Measurements from ENCODE around the gene LHX4.

Gene LHX4

GRCh38 chr1:180184041-180184440, 46.0 kb upstream of the LHX4 start:
- H3K4me1 ChIP-seq = no peaks in the 10 kb centered on the region
- intact Hi-C loops (cut with DNase I; ENCODE audit: low total_unique reads) = loop anchor here (10.0 kb wide), 1 partner anchor 301 kb away; no protein-coding TSS in a partner anchor
- no peaks in the 10 kb centered on the region for H3K27me3 ChIP-seq
- H3K27ac ChIP-seq = no peak overlapping the region
- peaks cover 20 to 86% (median 56%) of the 10 kb centered on the region in 3 donors for H3K36me3 ChIP-seq
- TF ChIP-seq CTCF (IDR thresholded peaks at IDR 0.05) = no peak
- H3K9me3 ChIP-seq = no peaks in the 10 kb centered on the region
- no peak overlapping the region for H3K4me3 ChIP-seq
- DNase-seq = no peak

- no peak for TF ChIP-seq CTCF (IDR thresholded peaks at IDR 0.05)
- DNase-seq = no peak
- Histone ChIP-seq H3K4me1 (no peaks in the 10 kb centered on the region), H3K27ac (no peak overlapping the region), H3K27me3 (no peaks in the 10 kb centered on the region), H3K9me3 (no peaks in the 10 kb centered on the region), H3K4me3 (no peak overlapping the region), H3K36me3 (peaks cover 31 to 90% (median 69%) of the 10 kb centered on the region in 3 donors)
- intact Hi-C loops (cut with DNase I; ENCODE audit: low total_unique reads) = loop anchor here (10.0 kb wide), 1 partner anchor 300 kb away; no protein-coding TSS in a partner anchor
These were observed 44.8 kb upstream of the LHX4 start for GRCh38 chr1:180185281-180185680.

DNA sequence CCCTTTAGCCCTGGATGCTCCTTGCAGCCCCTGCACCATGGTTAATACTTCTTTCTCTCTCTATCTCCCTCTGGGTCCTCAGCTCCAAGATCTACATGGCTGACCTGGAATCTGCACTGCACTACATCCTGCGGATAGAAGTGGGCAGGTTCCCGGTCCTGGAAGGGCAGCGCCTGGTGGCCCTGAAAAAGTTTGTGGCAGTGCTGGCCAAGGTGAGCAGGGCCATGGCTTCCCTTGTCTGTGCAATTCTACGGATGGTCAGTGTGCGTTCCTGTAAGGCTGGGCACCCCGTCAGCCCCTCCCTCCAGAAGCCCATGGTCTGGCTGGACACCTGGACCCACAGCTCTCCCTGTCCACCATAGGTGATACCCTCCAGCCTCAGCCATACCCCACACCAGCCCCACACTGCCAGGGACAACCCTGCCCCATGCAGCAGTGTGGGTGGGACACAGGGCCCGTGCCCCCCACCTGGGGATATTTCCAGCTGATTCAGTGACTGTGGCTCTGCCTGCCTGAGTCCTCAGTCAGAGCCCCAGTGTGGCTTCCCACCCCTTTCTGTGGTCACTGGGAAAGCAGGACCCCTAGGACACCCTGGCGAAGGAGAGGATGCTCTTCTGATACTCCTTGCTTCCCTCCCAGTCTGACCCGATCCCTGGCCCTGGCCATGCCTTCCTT, 44.0 kb upstream of the LHX4 start:
- DNase-seq = no peak
- intact Hi-C loops (cut with DNase I; ENCODE audit: low total_unique reads) = loop anchor here (10.0 kb wide), 1 partner anchor 299 kb away; no protein-coding TSS in a partner anchor
- H3K4me1 ChIP-seq = no peaks in the 10 kb centered on the region
- no peaks in the 10 kb centered on the region for H3K9me3 ChIP-seq
- H3K36me3 ChIP-seq = peaks cover 33 to 97% (median 77%) of the 10 kb centered on the region in 3 donors
- TF ChIP-seq CTCF (IDR thresholded peaks at IDR 0.05) = no peak
- no peak overlapping the region for H3K27ac ChIP-seq
- H3K27me3 ChIP-seq = no peaks in the 10 kb centered on the region
- no peak overlapping the region for H3K4me3 ChIP-seq

DNA sequence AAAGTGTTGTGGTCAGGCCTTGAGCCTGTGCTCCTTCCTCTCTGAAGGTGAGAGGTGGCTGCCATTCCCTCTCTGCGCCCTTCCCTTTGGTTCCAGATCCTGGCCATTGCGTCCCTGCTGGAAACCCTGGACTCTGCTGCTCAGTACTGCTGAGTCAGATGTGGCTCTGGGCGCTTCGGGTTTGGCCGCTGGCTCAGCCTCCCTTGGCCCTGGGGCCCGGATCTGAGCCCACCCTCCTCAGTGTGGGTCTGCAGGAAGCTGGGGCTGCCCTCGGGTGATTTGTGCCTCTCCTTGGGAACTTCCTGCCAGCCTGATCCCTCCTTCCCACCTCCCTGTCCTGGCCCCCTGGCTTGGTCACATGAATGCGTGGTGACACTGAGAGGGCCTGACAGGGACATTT, 43.2 kb upstream of the LHX4 start:
- no peak for TF ChIP-seq CTCF (IDR thresholded peaks at IDR 0.05)
- no peaks in the 10 kb centered on the region for H3K4me1 ChIP-seq
- no peak for DNase-seq
- peaks cover 33 to 100% (median 82%) of the 10 kb centered on the region in 3 donors for H3K36me3 ChIP-seq
- no peak overlapping the region for H3K4me3 ChIP-seq
- no peaks in the 10 kb centered on the region for H3K9me3 ChIP-seq
- intact Hi-C loops (cut with DNase I; ENCODE audit: low total_unique reads) = loop anchor here (10.0 kb wide), 1 partner anchor 298 kb away; no protein-coding TSS in a partner anchor
- no peaks in the 10 kb centered on the region for H3K27me3 ChIP-seq
- no peak overlapping the region for H3K27ac ChIP-seq

GRCh38 chr1:180187626-180188025, 42.4 kb upstream of the LHX4 start:
- no peak for TF ChIP-seq CTCF (IDR thresholded peaks at IDR 0.05)
- no peak overlapping the region for H3K27ac ChIP-seq
- H3K4me1 ChIP-seq = no peaks in the 10 kb centered on the region
- H3K4me3 ChIP-seq = no peak overlapping the region
- H3K9me3 ChIP-seq = no peaks in the 10 kb centered on the region
- DNase-seq = no peak
- no peaks in the 10 kb centered on the region for H3K27me3 ChIP-seq
- intact Hi-C loops (cut with DNase I; ENCODE audit: low total_unique reads) = loop anchor here (10.0 kb wide), 1 partner anchor 297 kb away; no protein-coding TSS in a partner anchor
- H3K36me3 ChIP-seq = peaks cover 29 to 100% (median 77%) of the 10 kb centered on the region in 3 donors

Data from tibial artery (tissue), 4 donors.